WI38 (cell line): ENCODE results near the gene KIF1A.

Source experiments
- H3K4me3 ChIP-seq: 2 replicates; pipeline ENCODE4 v1.5.1; 2011; ENCODE audit warnings: low read depth, mild to moderate bottlenecking, control low read depth, low read length
- TF ChIP-seq, protein P1 (sequence below): IDR thresholded peaks from 2 replicates; pipeline ENCODE4 v1.5.1; 2012; ENCODE audit warnings: low read depth, mild to moderate bottlenecking, control low read depth, low read length

KIF1A gene

DNA sequence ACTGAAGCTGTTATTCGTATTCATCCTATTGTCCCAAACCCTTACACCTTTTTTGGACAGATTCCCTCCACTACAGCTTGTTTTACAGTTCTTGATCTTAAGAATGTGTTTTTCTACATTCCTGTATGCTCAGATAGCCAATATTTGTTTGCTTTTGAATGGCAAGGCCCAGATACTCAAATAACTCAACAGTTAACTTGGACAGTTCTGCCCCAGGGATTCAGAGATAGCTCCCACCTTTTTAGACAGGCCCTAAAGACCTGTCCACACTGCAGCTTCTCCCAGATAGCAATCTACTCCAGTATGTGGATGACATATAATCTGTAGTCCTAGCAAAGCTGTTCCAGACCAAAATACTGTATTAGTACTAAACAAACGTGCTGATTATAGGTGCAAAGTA is 41.5 kb upstream of the KIF1A start:
- H3K4me3 ChIP-seq: no peak overlapping the region
- TF ChIP-seq, protein P1, sequence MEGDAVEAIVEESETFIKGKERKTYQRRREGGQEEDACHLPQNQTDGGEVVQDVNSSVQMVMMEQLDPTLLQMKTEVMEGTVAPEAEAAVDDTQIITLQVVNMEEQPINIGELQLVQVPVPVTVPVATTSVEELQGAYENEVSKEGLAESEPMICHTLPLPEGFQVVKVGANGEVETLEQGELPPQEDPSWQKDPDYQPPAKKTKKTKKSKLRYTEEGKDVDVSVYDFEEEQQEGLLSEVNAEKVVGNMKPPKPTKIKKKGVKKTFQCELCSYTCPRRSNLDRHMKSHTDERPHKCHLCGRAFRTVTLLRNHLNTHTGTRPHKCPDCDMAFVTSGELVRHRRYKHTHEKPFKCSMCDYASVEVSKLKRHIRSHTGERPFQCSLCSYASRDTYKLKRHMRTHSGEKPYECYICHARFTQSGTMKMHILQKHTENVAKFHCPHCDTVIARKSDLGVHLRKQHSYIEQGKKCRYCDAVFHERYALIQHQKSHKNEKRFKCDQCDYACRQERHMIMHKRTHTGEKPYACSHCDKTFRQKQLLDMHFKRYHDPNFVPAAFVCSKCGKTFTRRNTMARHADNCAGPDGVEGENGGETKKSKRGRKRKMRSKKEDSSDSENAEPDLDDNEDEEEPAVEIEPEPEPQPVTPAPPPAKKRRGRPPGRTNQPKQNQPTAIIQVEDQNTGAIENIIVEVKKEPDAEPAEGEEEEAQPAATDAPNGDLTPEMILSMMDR: no peak

DNA sequence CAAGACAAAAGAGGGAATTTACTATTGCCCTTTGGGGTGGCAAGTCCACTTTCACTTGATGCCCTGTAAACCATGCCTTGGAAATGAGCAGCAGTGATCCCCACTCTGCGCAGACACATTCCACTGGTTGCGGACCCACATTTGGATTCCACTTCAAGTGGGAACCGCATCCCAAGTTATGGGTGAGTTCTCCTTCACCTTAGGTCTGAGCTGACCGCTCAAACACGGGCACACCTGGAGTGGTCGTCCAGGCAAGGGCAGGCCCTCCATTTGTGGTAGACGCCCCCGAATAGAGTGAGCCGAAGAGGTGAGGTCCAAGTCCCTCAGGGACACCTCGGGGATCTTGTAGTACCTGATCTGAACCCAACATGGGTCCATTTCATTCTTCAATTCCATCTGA is 38.9 kb upstream of the KIF1A start:
- H3K4me3 ChIP-seq: no peak overlapping the region
- TF ChIP-seq, protein P1: no peak

- TF ChIP-seq, protein P1: no peak
- H3K4me3 ChIP-seq: no peak overlapping the region
These were observed 38.3 kb upstream of the KIF1A start for GRCh38 chr2:240858321-240858720.

- H3K4me3 ChIP-seq: no peak overlapping the region
- TF ChIP-seq, protein P1: no peak
These were observed 37.3 kb upstream of the KIF1A start for GRCh38 chr2:240857039-240858008.

- no peak overlapping the region for H3K4me3 ChIP-seq
- TF ChIP-seq, protein P1: no peak
These were observed 36.3 kb upstream of the KIF1A start for GRCh38 chr2:240856151-240856980.

DNA sequence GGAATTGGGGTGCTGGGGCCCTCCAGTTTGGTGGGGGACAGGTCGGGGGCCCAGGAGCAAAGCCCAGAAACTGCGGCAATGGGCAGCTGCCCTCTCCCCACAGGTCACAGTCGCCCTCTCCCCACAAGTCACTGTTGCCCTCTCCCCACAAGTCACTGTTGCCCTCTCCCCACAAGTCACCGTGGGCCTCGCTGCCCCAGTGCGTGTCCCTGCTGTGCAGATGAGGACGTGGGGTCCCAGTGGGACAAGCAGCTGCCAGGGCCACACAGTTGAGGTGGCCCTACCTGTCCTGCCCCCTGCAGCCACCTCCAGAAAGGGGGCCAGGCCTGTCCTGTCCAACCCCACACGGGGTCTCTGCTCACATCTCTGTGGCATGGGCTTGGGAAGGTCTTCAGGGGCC is 35.7 kb upstream of the KIF1A start:
- H3K4me3 ChIP-seq: no peak overlapping the region
- TF ChIP-seq, protein P1: no peak
